ENCODE results near the gene IQSEC1. TPM values are rescaled to one million over a fixed set of nuclear protein-coding genes. Genes with fewer than 3 reads are reported as not detected.

IQSEC1 gene
- total and polyA plus RNA-seq, 9 of the 15 experiments (the other 6 are each of a cell fraction or from before 2014, with no cell fraction given) = 0.56 to 39.0 (median 6.8) TPM

DNA sequence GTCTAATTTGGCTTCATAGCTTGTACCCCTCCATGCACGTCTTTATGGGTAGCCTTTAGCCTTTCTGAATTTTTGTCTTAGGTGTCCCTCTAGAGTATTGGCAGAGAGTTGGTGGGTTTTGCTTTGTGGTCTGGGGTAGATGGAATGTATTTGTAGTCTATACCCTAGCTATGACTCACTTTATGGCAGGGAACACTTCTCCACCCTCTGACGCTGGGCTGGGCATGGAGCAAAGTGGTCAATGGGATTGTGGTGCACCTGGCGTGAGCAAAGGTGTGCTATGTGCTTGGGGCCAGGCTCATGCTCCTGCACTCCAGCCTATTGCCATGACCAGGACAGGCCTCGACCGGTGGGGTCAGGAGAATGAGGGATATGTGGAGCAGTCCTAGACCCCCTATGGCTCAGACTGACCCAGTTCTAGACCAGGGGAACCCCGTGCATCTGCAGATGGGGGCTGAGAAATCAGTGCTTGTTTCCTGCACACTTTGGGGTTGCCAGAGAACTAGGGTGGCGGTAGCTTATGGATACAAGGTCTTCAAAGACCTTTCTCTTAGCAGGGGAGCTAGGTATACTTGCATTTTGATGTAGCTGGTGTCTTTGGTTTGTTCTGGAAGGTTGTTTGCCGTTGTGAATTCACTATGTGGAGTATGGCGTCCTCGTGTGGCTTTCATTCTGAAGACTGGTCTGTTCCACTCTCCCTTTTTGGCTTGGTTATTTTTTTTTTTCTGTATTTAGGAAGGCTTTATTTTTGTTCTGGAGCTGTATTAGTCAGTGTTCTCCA, 182.4 kb downstream of the IQSEC1 start (continued):
- TF ChIP-seq, protein P1, sequence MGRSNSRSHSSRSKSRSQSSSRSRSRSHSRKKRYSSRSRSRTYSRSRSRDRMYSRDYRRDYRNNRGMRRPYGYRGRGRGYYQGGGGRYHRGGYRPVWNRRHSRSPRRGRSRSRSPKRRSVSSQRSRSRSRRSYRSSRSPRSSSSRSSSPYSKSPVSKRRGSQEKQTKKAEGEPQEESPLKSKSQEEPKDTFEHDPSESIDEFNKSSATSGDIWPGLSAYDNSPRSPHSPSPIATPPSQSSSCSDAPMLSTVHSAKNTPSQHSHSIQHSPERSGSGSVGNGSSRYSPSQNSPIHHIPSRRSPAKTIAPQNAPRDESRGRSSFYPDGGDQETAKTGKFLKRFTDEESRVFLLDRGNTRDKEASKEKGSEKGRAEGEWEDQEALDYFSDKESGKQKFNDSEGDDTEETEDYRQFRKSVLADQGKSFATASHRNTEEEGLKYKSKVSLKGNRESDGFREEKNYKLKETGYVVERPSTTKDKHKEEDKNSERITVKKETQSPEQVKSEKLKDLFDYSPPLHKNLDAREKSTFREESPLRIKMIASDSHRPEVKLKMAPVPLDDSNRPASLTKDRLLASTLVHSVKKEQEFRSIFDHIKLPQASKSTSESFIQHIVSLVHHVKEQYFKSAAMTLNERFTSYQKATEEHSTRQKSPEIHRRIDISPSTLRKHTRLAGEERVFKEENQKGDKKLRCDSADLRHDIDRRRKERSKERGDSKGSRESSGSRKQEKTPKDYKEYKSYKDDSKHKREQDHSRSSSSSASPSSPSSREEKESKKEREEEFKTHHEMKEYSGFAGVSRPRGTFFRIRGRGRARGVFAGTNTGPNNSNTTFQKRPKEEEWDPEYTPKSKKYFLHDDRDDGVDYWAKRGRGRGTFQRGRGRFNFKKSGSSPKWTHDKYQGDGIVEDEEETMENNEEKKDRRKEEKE (IDR thresholded peaks at IDR 0.05; ENCODE audit: borderline replicate concordance in 1 of 2, control insufficient read depth in 1 of 2, low read depth in 2 of 2, low read length in 1 of 2) = peak in 1 of 2 experiments; percentile 64; a peak in 1 of 4 replicates
- no peak for TF ChIP-seq POLR2B (IDR thresholded peaks at IDR 0.05; ENCODE audit: low read depth, partially characterized antibody)
- TF ChIP-seq MED1 (CRISPR knock-in tag; IDR thresholded peaks at IDR 0.05; ENCODE audit: borderline replicate concordance) = no peak
- TF ChIP-seq MCM7 (IDR thresholded peaks at IDR 0.05) = no peak
- TF ChIP-seq, protein P2, sequence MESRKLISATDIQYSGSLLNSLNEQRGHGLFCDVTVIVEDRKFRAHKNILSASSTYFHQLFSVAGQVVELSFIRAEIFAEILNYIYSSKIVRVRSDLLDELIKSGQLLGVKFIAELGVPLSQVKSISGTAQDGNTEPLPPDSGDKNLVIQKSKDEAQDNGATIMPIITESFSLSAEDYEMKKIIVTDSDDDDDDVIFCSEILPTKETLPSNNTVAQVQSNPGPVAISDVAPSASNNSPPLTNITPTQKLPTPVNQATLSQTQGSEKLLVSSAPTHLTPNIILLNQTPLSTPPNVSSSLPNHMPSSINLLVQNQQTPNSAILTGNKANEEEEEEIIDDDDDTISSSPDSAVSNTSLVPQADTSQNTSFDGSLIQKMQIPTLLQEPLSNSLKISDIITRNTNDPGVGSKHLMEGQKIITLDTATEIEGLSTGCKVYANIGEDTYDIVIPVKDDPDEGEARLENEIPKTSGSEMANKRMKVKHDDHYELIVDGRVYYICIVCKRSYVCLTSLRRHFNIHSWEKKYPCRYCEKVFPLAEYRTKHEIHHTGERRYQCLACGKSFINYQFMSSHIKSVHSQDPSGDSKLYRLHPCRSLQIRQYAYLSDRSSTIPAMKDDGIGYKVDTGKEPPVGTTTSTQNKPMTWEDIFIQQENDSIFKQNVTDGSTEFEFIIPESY (CRISPR knock-in tag; IDR thresholded peaks at IDR 0.05) = no peak
- TF ChIP-seq CSDE1 (IDR thresholded peaks at IDR 0.05) = no peak
- no peak for TF ChIP-seq HDAC3 (IDR thresholded peaks at IDR 0.05; ENCODE audit: borderline replicate concordance, partially characterized antibody)
- TF ChIP-seq, protein P3, sequence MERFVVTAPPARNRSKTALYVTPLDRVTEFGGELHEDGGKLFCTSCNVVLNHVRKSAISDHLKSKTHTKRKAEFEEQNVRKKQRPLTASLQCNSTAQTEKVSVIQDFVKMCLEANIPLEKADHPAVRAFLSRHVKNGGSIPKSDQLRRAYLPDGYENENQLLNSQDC (CRISPR knock-in tag; IDR thresholded peaks at IDR 0.05) = no peak
